HCT116 (cell line): ENCODE data around the gene CELA3A.
"Not testable (repeated sequence)": the region's sequence is repeated elsewhere in the genome, so short reads cannot be mapped to it uniquely, and the experiment has no call there.

Experiments
- CEBPB ChIP-seq: IDR thresholded peaks from 2 replicates; pipeline ENCODE4 v1.6.1; 2012; ENCODE audit warnings: low read depth
- ELF1 ChIP-seq: IDR thresholded peaks from 2 replicates; pipeline ENCODE4 v1.6.1; 2012; ENCODE audit warnings: low read depth, borderline replicate concordance
- EZH2 ChIP-seq: fragments of 200-600 bp; sonication (generic); IDR thresholded peaks from 2 replicates; pipeline ENCODE4 v1.6.1; 2017; ENCODE audit warnings: antibody characterized with exemption, mixed run types
- POLR2A ChIP-seq: IDR thresholded peaks from 2 replicates; pipeline ENCODE4 v1.7.0; 2011; ENCODE audit warnings: borderline replicate concordance; ENCODE audit not compliant: insufficient read depth, insufficient read length; ENCODE audit errors: extremely low read depth
- POLR2AphosphoS5 ChIP-seq: IDR thresholded peaks from 2 replicates; pipeline ENCODE4 v1.6.1; 2011; ENCODE audit warnings: mild to moderate bottlenecking, low read depth, low read length, moderate library complexity
- SRF ChIP-seq: IDR thresholded peaks from 2 replicates; pipeline ENCODE4 v1.6.1; 2012; ENCODE audit warnings: low read depth
- YY1 ChIP-seq: IDR thresholded peaks from 2 replicates; pipeline ENCODE4 v1.6.1; 2011; ENCODE audit warnings: low read length, low read depth, moderate library complexity, mild to moderate bottlenecking; ENCODE audit not compliant: insufficient replicate concordance; ENCODE audit errors: extremely low read depth
- ZFX ChIP-seq: fragments of 450-650 bp; IDR thresholded peaks from 2 replicates; pipeline ENCODE4 v1.6.1; 2017
- ZNF274 ChIP-seq: fragments of 200-500 bp; sonication (Bioruptor generic); IDR thresholded peaks from 2 replicates; pipeline ENCODE4 v1.6.1; 2014; ENCODE audit warnings: mild to moderate bottlenecking, low read depth, low read length, inconsistent platforms
- TF ChIP-seq, protein P1 (sequence below), 3 experiments: fragments of 200-600 bp in 1 of 3; sonication (generic) in 1 of 3; IDR thresholded peaks in 2 of 3; conservative IDR thresholded peaks in 1 of 3; 2 replicates each; pipeline ENCODE4 v1.5.1; 2012 to 2017; ENCODE audit warnings: low read depth in 2 of 3, low read length in 2 of 3, antibody characterized with exemption in 1 of 3, borderline replicate concordance in 1 of 3, control low read depth in 1 of 3, mild to moderate bottlenecking in 1 of 3, mixed read lengths in 1 of 3, mixed run types in 1 of 3, moderate library complexity in 1 of 3; ENCODE audit not compliant: insufficient read depth in 1 of 3

DNA sequence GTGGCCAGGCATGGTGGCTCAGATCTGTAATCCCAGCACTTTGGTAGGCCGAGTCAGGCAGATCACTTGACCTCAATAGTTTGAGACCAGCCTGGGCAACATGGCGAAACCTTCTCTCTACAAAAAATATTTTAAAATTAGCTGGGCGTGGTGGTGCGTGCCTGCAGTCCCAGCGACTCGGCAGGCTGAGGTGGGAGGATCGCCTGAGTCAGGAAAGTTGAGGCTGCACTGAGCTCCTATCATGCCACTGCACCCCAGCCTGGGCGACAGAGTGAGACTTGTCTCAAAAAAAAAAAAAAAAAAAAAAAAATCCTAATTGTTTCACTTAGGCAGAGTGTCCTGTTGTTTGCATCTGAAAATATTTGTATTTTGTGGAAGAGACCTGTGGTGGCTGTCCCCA, 6.7 kb upstream of the CELA3A start:
- not testable (repeated sequence) for TF ChIP-seq POLR2AphosphoS5, EZH2, ZNF274, POLR2A, SRF, ELF1, ZFX, CEBPB, YY1
- TF ChIP-seq, protein P1, sequence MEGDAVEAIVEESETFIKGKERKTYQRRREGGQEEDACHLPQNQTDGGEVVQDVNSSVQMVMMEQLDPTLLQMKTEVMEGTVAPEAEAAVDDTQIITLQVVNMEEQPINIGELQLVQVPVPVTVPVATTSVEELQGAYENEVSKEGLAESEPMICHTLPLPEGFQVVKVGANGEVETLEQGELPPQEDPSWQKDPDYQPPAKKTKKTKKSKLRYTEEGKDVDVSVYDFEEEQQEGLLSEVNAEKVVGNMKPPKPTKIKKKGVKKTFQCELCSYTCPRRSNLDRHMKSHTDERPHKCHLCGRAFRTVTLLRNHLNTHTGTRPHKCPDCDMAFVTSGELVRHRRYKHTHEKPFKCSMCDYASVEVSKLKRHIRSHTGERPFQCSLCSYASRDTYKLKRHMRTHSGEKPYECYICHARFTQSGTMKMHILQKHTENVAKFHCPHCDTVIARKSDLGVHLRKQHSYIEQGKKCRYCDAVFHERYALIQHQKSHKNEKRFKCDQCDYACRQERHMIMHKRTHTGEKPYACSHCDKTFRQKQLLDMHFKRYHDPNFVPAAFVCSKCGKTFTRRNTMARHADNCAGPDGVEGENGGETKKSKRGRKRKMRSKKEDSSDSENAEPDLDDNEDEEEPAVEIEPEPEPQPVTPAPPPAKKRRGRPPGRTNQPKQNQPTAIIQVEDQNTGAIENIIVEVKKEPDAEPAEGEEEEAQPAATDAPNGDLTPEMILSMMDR (IDR thresholded peaks at IDR 0.05 in 2 of 3, conservative IDR thresholded peaks at IDR 0.05 in 1 of 3; ENCODE audit: borderline replicate concordance in 1 of 3, insufficient read depth in 1 of 3, low read depth in 2 of 3, low read length in 2 of 3): not testable (repeated sequence)
